ENCODE data around the gene PDZD2.

DNA sequence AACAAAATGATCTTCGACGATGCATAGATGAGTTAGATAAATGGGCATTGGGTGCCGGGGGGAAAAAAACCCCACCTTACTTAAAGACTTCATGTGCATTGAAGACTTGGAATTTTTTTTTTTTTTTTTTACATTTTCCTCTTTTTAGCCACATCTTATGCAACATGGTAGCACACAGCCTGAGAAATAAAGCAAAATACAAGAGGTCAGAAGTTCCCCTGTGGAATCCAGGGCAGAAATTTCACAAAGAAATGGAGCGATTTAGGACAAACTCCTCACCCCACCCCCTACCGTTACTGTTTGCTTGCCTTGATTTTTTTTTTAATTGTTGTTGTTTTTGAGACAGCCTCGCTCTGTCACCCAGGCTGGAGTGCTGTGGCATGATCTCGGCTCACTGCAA lies 382.0 kb downstream of the PDZD2 start:
- TF ChIP-seq POLR2A (IDR thresholded peaks at IDR 0.05; ENCODE audit: low read depth) = no peak
- TF ChIP-seq CTCF (IDR thresholded peaks at IDR 0.05) = no peak
- no peak for TF ChIP-seq POLR2AphosphoS5 (IDR thresholded peaks at IDR 0.05)

Data from esophagus muscularis mucosa (tissue), 3 donors.